Lower leg skin (tissue), 4 donors: Measurements from ENCODE around the gene CRACR2B. TPM values are rescaled to one million over a fixed set of nuclear protein-coding genes. Genes with fewer than 3 reads are reported as not detected.

Experiments
- DNase-seq, 2 donors: peaks; one replicate each; pipeline ENCODE4 v3.0.0-alpha.2; 2019; ENCODE audit warnings: low spot score in 2 of 2
- H3K4me3 ChIP-seq: fragments of 200-600 bp; sonication (generic); 2 replicates; pipeline ENCODE4 v1.5.1; 2017; ENCODE audit warnings: mild to moderate bottlenecking, low read depth; ENCODE audit not compliant: poor library complexity, severe bottlenecking
- CTCF ChIP-seq, 3 donors: fragments of 450-650 bp; IDR thresholded peaks; one replicate each; pipeline ENCODE4 v1.5.1; 2016; ENCODE audit warnings: antibody characterized with exemption in 3 of 3, mild to moderate bottlenecking in 3 of 3, moderate library complexity in 2 of 3
- POLR2A ChIP-seq, 2 donors: fragments of 450-650 bp; IDR thresholded peaks; one replicate each; pipeline ENCODE4 v1.6.1; 2016 to 2017; ENCODE audit warnings: antibody characterized with exemption in 2 of 2, mild to moderate bottlenecking in 1 of 2, moderate library complexity in 1 of 2
- WGBS, 2 donors: methylation state at CpG; one replicate each; pipeline ENCODE4 v1.1.5; 2018; 5-methylcytosine and 5-hydroxymethylcytosine counted together
- intact Hi-C: fragments of 100-400 bp; cut with DNase I; formaldehyde crosslinking; loops from one replicate; pipeline ENCODE4 v1.15.0; 2023; ENCODE audit warnings: low total_unique reads
- total RNA-seq, 4 donors: library from RNA; depleted of rRNA; stranded (reverse); fragments of >200 nt; gene quantifications; one replicate each; pipeline ENCODE4 v1.1.0, GENCODE V29; 2016

CRACR2B gene
- total RNA-seq, 4 donors from 2014 or later, result 14.5 to 47.9 (median 32.3) TPM

DNA sequence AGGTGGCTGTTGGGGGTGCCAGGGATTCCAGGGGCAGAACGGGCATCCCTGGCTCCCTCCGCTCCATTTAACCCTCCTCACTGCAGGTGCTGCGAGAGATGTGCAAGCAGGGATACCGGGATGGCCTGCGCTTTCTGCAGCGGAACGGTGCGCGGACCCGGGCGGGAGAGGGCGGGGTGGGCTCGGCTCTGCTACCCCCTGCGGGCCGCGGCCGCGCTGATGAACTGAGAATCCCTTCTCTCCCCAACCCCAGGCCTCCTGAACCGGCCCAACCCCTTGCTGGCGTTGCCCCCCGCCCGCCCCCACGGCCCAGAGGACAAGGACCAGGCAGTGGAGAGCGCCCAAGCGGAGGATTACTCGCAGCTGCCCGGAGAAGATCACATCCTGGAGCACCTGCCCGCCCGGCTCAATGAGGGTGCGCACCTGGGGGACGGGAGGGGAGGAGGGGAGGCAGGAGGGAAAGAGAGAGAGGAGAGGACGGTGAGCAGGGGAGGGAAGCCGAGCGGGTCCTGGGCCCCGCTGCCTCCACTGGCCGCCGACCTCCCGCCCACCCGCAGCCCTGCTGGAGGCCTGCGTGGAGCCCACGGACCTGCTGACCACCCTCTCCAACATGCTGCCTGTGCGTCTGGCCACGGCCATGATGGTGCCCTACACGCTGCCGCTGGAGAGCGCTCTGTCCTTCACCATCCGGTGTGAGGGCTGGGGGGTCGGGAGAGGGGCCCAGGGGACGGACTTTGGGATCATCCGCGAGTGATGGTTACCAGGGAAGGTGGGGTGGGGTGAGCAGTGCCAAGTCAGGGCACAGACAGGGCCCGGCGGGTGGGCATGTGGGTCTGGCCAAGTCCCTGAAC, 4.1 kb upstream of the CRACR2B start:
- 84 to 88% methylated on average over 48 to 53 of the region's 53 CpGs for WGBS, 2 donors
- TF ChIP-seq POLR2A (IDR thresholded peaks at IDR 0.05), result no peak
- TF ChIP-seq CTCF (IDR thresholded peaks at IDR 0.05), result no peak
- intact Hi-C loops, result no loop called here

GRCh38 chr11:824292-824880, 3.3 kb upstream of the CRACR2B start:
- no peak for TF ChIP-seq CTCF (IDR thresholded peaks at IDR 0.05)
- TF ChIP-seq POLR2A (IDR thresholded peaks at IDR 0.05), result no peak
- WGBS, 2 donors, result 81 to 84% methylated on average over 27 to 59 of the region's 59 CpGs
- DNase-seq, result no peak
- H3K4me3 ChIP-seq, result no peak overlapping the region
- intact Hi-C loops, result no loop called here

More for the DNA sequence above, 4.1 kb upstream of the CRACR2B start:
- no peak overlapping the region for H3K4me3 ChIP-seq
- DNase-seq, result no peak

DNA sequence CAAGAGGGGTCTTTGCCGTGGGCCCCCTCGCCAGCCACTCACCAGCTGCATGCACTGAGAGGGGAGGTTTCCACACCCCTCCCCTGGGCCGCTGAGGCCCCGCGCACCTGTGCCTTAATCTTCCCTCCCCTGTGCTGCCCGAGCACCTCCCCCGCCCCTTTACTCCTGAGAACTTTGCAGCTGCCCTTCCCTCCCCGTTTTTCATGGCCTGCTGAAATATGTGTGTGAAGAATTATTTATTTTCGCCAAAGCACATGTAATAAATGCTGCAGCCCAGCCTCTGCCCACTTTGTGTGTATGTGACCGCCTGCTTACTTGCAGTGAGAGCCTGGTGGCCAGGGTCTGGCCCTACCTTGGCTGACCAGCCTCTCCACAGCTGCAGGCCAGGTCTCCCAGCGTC, 2.8 kb upstream of the CRACR2B start:
- DNase-seq, result no peak
- H3K4me3 ChIP-seq, result no peak overlapping the region
- intact Hi-C loops, result no loop called here
- 72 to 89% methylated on average over 10 to 11 of the region's 11 CpGs for WGBS, 2 donors
- TF ChIP-seq POLR2A (IDR thresholded peaks at IDR 0.05) (no peak), CTCF (IDR thresholded peaks at IDR 0.05) (no peak)

DNA sequence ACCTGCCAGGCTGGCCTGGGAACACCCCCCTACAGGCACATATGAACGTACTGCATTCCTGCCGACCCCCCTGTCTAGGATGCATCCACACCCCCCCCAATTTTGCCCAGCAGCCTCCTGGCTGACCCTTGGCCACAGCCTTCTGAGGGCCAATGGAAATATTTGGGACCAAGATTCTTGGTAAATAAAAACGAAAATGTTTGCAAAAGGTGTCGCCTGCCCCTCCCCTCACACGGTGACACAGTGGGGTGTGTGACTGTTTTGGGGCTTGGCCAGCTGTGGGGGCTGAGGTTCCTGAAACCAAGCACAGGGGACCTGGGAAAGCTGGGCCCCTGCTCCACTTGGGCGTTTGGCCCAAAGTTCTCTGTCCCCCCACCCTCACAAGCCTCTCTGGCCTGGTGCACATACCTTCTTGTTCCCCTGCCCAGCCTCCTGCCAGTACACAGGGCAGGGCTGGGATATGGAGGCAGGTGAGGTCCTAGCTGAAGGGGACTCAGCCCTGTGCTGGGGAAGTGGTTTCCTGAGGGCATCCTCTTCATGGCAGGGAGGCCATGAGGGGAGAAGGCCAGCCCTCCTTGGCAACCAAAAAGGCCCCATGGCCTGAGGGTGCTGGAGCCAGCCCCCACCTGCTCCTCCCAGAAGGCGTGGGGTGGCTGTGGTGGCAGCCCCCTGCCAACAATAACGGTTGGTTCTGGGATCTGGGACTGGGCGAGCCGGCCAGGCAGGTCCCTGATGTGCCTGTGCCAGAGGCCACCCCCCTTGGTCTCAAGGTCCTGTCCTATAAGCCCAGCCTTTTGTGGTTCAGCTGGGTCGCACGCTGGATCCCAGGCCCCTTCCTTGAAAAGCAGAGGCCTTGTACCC, 2.1 kb upstream of the CRACR2B start:
- 71 to 82% methylated on average over 12 of the region's 12 CpGs for WGBS, 2 donors
- intact Hi-C loops, result no loop called here
- no peak for TF ChIP-seq POLR2A (IDR thresholded peaks at IDR 0.05)
- no peak for TF ChIP-seq CTCF (IDR thresholded peaks at IDR 0.05)
- no peak for DNase-seq
- H3K4me3 ChIP-seq, result no peak overlapping the region

DNA sequence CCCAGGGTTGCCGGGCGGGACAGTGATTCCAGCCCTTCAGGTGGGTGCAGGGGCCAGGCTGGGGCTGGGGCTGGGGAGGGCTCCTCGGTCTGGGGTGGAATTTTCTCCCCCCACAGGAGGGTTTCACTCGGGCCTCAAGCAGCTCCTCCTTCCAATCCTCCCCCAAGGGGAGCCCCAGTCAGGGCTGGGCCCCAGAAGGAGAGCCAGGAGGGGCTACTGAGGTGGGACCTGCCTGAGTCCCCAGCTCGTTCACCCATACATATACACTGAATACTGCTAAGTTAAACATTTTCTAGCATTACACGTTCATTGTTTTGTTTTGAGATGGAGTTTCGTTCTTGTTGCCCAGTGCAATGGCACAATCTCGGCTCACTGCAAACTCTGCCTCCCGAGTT, 1.5 kb upstream of the CRACR2B start:
- intact Hi-C loops, result no loop called here
- DNase-seq, result no peak
- no peak for TF ChIP-seq CTCF (IDR thresholded peaks at IDR 0.05)
- no peak for TF ChIP-seq POLR2A (IDR thresholded peaks at IDR 0.05)
- 81 to 83% methylated on average over 9 of the region's 9 CpGs for WGBS, 2 donors
- H3K4me3 ChIP-seq, result no peak overlapping the region
